H9 (cell line): ENCODE measurements around the gene PAQR4. TPM values are rescaled to one million over a fixed set of nuclear protein-coding genes. Genes with fewer than 3 reads are reported as not detected.

Experiments
- DNase-seq: peaks from one replicate; pipeline ENCODE4 v3.0.0-alpha.2; 2017
- H2AFZ ChIP-seq: one replicate; pipeline ENCODE4 v1.6.1; 2013; ENCODE audit warnings: mild to moderate bottlenecking, low read length, control low read depth, moderate library complexity
- H2AK5ac ChIP-seq: 2 replicates; pipeline ENCODE4 v1.6.1; 2013; ENCODE audit warnings: low read length, control low read depth, mixed read lengths; ENCODE audit not compliant: insufficient read length
- H2BK120ac ChIP-seq: one replicate; pipeline ENCODE4 v1.6.1; 2013; ENCODE audit warnings: low read depth, mild to moderate bottlenecking, low read length, control low read depth, inconsistent platforms; ENCODE audit not compliant: poor library complexity, severe bottlenecking
- H2BK12ac ChIP-seq: 2 replicates; pipeline ENCODE4 v1.6.1; 2013; ENCODE audit warnings: low read length, control low read depth, mixed read lengths, low read depth; ENCODE audit not compliant: insufficient read length
- H2BK15ac ChIP-seq: 2 replicates; pipeline ENCODE4 v1.6.1; 2013; ENCODE audit warnings: low read depth, low read length, control low read depth
- H2BK20ac ChIP-seq: one replicate; pipeline ENCODE4 v1.6.1; 2013; ENCODE audit warnings: low read depth, mild to moderate bottlenecking, low read length, control low read depth, inconsistent platforms; ENCODE audit not compliant: poor library complexity, severe bottlenecking
- H2BK5ac ChIP-seq: 2 replicates; pipeline ENCODE4 v1.6.1; 2013; ENCODE audit warnings: low read length, control low read depth, mixed read lengths; ENCODE audit not compliant: insufficient read length
- H3K14ac ChIP-seq: 2 replicates; pipeline ENCODE4 v1.6.1; 2013; ENCODE audit warnings: low read length, control low read depth; ENCODE audit not compliant: insufficient read depth
- H3K18ac ChIP-seq: 2 replicates; pipeline ENCODE4 v1.6.1; 2013; ENCODE audit warnings: low read depth, mild to moderate bottlenecking, mixed read lengths, low read length, control low read depth; ENCODE audit not compliant: insufficient read length
- H3K23ac ChIP-seq: 2 replicates; pipeline ENCODE4 v1.6.1; 2013; ENCODE audit warnings: low read length, control low read depth, mixed read lengths, low read depth; ENCODE audit not compliant: insufficient read length
- H3K23me2 ChIP-seq: 2 replicates; pipeline ENCODE4 v1.6.1; 2013; ENCODE audit warnings: low read depth, mild to moderate bottlenecking, mixed read lengths, low read length, control low read depth; ENCODE audit not compliant: insufficient read length, poor library complexity, severe bottlenecking
- H3K27ac ChIP-seq: 2 replicates; pipeline ENCODE4 v1.5.1; 2013; ENCODE audit warnings: low read length, control low read depth, mixed read lengths, low read depth; ENCODE audit not compliant: insufficient read length
- H3K27me3 ChIP-seq: 2 replicates; pipeline ENCODE4 v1.6.1; 2013; ENCODE audit warnings: low read length, control low read depth, inconsistent platforms; ENCODE audit not compliant: insufficient read depth
- H3K4ac ChIP-seq: 2 replicates; pipeline ENCODE4 v1.6.1; 2013; ENCODE audit warnings: low read depth, mild to moderate bottlenecking, control low read depth, inconsistent platforms, low read length, moderate library complexity
- H3K4me1 ChIP-seq: 2 replicates; pipeline ENCODE4 v1.6.1; 2013; ENCODE audit warnings: low read length, control low read depth, inconsistent platforms; ENCODE audit not compliant: insufficient read depth
- H3K4me2 ChIP-seq: 2 replicates; pipeline ENCODE4 v1.6.1; 2013; ENCODE audit warnings: low read length, control low read depth, mixed read lengths; ENCODE audit not compliant: insufficient read length, insufficient read depth
- H3K56ac ChIP-seq: 2 replicates; pipeline ENCODE4 v1.6.1; 2013; ENCODE audit warnings: low read depth, mild to moderate bottlenecking, mixed read lengths, low read length, control low read depth; ENCODE audit not compliant: insufficient read length
- H3K79me1 ChIP-seq: 2 replicates; pipeline ENCODE4 v1.6.1; 2013; ENCODE audit warnings: low read depth, mild to moderate bottlenecking, moderate library complexity, low read length, control low read depth, inconsistent platforms; ENCODE audit not compliant: insufficient read depth, poor library complexity, severe bottlenecking
- H3K79me2 ChIP-seq: 2 replicates; pipeline ENCODE4 v1.6.1; 2013; ENCODE audit warnings: low read length, control low read depth, inconsistent platforms; ENCODE audit not compliant: insufficient read depth
- H3K9ac ChIP-seq: 2 replicates; pipeline ENCODE4 v1.6.1; 2013; ENCODE audit warnings: low read length, control low read depth, mixed read lengths; ENCODE audit not compliant: insufficient read length; ENCODE audit errors: extremely low read depth
- H3K9me3 ChIP-seq: one replicate; pipeline ENCODE4 v1.6.1; 2013; ENCODE audit warnings: low read depth, low read length, inconsistent platforms; ENCODE audit not compliant: control insufficient read depth
- H3T11ph ChIP-seq: one replicate; pipeline ENCODE4 v1.6.1; 2013; ENCODE audit warnings: mild to moderate bottlenecking, low read length, control low read depth, inconsistent platforms
- H4K20me1 ChIP-seq: one replicate; pipeline ENCODE4 v1.6.1; 2013; ENCODE audit not compliant: control insufficient read depth, insufficient read length, insufficient read depth
- H4K5ac ChIP-seq: 2 replicates; pipeline ENCODE4 v1.6.1; 2013; ENCODE audit warnings: low read depth, mild to moderate bottlenecking, mixed read lengths, low read length, control low read depth; ENCODE audit not compliant: insufficient read length
- H4K8ac ChIP-seq: replicated peaks from 2 replicates; pipeline ENCODE4 v1.6.1; 2013; ENCODE audit warnings: low read length, control low read depth, mixed read lengths, low read depth; ENCODE audit not compliant: insufficient read length
- H4K91ac ChIP-seq: 2 replicates; pipeline ENCODE4 v1.6.1; 2013; ENCODE audit warnings: low read depth, mild to moderate bottlenecking, moderate library complexity, mixed read lengths, low read length, control low read depth; ENCODE audit not compliant: insufficient read length
- H3K27ac Mint-ChIP-seq, 3 experiments: 2 replicates in 2 of 3; 3 replicates in 1 of 3; pipeline ENCODE4 v1.8.0; 2020 to 2021; ENCODE audit warnings: mixed read lengths in 3 of 3, mild to moderate bottlenecking in 1 of 3, moderate library complexity in 1 of 3
- H3K27me3 Mint-ChIP-seq: 2 replicates; pipeline ENCODE4 v1.8.0; 2021; ENCODE audit warnings: low read depth, mild to moderate bottlenecking, moderate library complexity, mixed read lengths
- H3K36me3 Mint-ChIP-seq, 3 experiments: 2 replicates in 2 of 3; 3 replicates in 1 of 3; pipeline ENCODE4 v1.8.0; 2020 to 2021; ENCODE audit warnings: low read depth in 3 of 3, mixed read lengths in 3 of 3; ENCODE audit not compliant: insufficient read depth in 1 of 3
- H3K4me1 Mint-ChIP-seq, 2 experiments: 2 replicates each; pipeline ENCODE4 v1.8.0; 2020; ENCODE audit warnings: mixed read lengths in 2 of 2
- H3K4me3 Mint-ChIP-seq, 2 experiments: 2 replicates in 1 of 2; 3 replicates in 1 of 2; pipeline ENCODE4 v1.8.0; 2020 to 2021; ENCODE audit warnings: mild to moderate bottlenecking in 2 of 2, mixed read lengths in 2 of 2, moderate library complexity in 1 of 2
- H3K9me3 Mint-ChIP-seq, 2 experiments: 2 replicates in 1 of 2; 3 replicates in 1 of 2; pipeline ENCODE4 v1.8.0; 2020; ENCODE audit warnings: mild to moderate bottlenecking in 2 of 2, mixed read lengths in 2 of 2, moderate library complexity in 1 of 2
- CTCF ChIP-seq: fragments of 200-600 bp; sonication (generic); conservative IDR thresholded peaks from 3 replicates; pipeline ENCODE4 v1.8.0; 2021; ENCODE audit warnings: antibody characterized with exemption, mild to moderate bottlenecking
- WGBS: extraction: QIAGEN DNeasy Blood & Tissue Kit; methylation state at CpG from one replicate; pipeline ENCODE4 v1.1.7; 2013; ENCODE audit warnings: missing lambda C conversion rate, low lambda C conversion rate, mixed read lengths; ENCODE audit not compliant: insufficient read length; ENCODE audit errors: extremely low coverage; 5-methylcytosine and 5-hydroxymethylcytosine counted together
- total RNA-seq: library from RNA; stranded (reverse); gene quantifications from 2 replicates; pipeline ENCODE4 v1.2.1, GENCODE V29; 2021

The PAQR4 gene
- total RNA-seq, 1 experiment from 2014 or later, result 32.1 TPM

- Histone ChIP-seq H3K18ac (no peak overlapping the region), H2AK5ac (no peak overlapping the region), H2BK15ac (no peak overlapping the region), H3K4me1 (no peaks in the 10 kb centered on the region), H3K23me2 (peaks cover 9% of the 10 kb centered on the region), H2BK120ac (no peak overlapping the region), H3K4ac (no peak overlapping the region), H3K79me2 (no peaks in the 10 kb centered on the region; the same call in 1 of the 2 replicates), H2BK5ac (no peak overlapping the region), H4K20me1 (no peaks in the 10 kb centered on the region), H3K56ac (no peak overlapping the region), H2AFZ (no peak overlapping the region), H2BK20ac (no peak overlapping the region), H3K14ac (no peak overlapping the region), H3K9ac (no peak overlapping the region), H3K27me3 (no peaks in the 10 kb centered on the region), H3K27ac (no peak overlapping the region), H3T11ph (no peak overlapping the region), H4K5ac (no peak overlapping the region), H3K9me3 (no peaks in the 10 kb centered on the region), H4K8ac (no peak overlapping the region), H3K23ac (no peak overlapping the region), H3K4me2 (no peak overlapping the region), H3K79me1 (no peaks in the 10 kb centered on the region), H4K91ac (no peak overlapping the region), H2BK12ac (no peak overlapping the region)
- TF ChIP-seq CTCF, result no peak
- no peak overlapping the region; a peak in 1 of 5 replicates for H3K4me3 Mint-ChIP-seq
- DNase-seq, result no peak
- WGBS, result no CpG with 5 or more reads among the region's 15 CpGs
- H3K27me3 Mint-ChIP-seq, result no peaks in the 10 kb centered on the region; the same call in none of the 2 replicates
- no peak overlapping the region for H3K27ac Mint-ChIP-seq
- no peaks in the 10 kb centered on the region for H3K9me3 Mint-ChIP-seq
- H3K4me1 Mint-ChIP-seq, result peaks cover 17 to 19% of the 10 kb centered on the region in 2 experiments
- H3K36me3 Mint-ChIP-seq, result peaks cover 11 to 47% (median 37%) of the 10 kb centered on the region in 3 experiments; a peak in 6 of 7 replicates
Observed at GRCh38 chr16:2976673-2977072, 7.5 kb downstream of the PAQR4 start.
